IMR-90 (cell line): ENCODE data around the gene CYP19A1. TPM values are rescaled to one million over a fixed set of nuclear protein-coding genes. Genes with fewer than 3 reads are reported as not detected.

Experiments
- ATAC-seq: fragments of 200-7000 bp; cut with Tn5 transposase; 2 replicates; pipeline ENCODE4 v1.9.1; 2020; ENCODE audit warnings: low read depth, mild to moderate bottlenecking, moderate library complexity
- BruUV-seq: library from RNA; stranded (reverse); fragments of 400-500 nt; replicated peaks from 2 replicates; lab custom pipeline; 2021; lab: Mats Ljungman, UMichigan
- CTCF ChIA-PET: fragments of 300-600 bp; formaldehyde crosslinking; extraction: SDS; loops from one replicate; lab custom pipeline; 2021; ENCODE audit warnings: antibody characterized with exemption; lab: Yijun Ruan, JAX
- POLR2A ChIA-PET: fragments of 300-600 bp; sonication (Branson Sonifier 250); formaldehyde crosslinking; loops from one replicate; lab custom pipeline; 2022; ENCODE audit warnings: antibody characterized with exemption; ENCODE audit not compliant: unreplicated experiment; lab: Charles Lee
- DNase-seq: peaks from one replicate; pipeline ENCODE4 v3.0.0; 2013
- H2AFZ ChIP-seq: replicated peaks from 2 replicates; pipeline ENCODE3; 2013; ENCODE audit warnings: low read length, mild to moderate bottlenecking; ENCODE audit not compliant: poor library complexity
- H2AK5ac ChIP-seq: 2 replicates; pipeline ENCODE4 v1.6.1; 2013; ENCODE audit warnings: low read depth, low read length, inconsistent platforms
- H2AK9ac ChIP-seq: replicated peaks from 2 replicates; pipeline ENCODE3; 2013; ENCODE audit warnings: mild to moderate bottlenecking, low read depth, low read length, moderate library complexity; ENCODE audit not compliant: poor library complexity
- H2BK120ac ChIP-seq: 2 replicates; pipeline ENCODE4 v1.6.1; 2013; ENCODE audit warnings: low read depth, low read length, inconsistent platforms
- H2BK15ac ChIP-seq: 3 replicates; pipeline ENCODE4 v1.6.1; 2013; ENCODE audit warnings: low read depth, low read length, inconsistent platforms
- H2BK20ac ChIP-seq: 2 replicates; pipeline ENCODE4 v1.6.1; 2013; ENCODE audit warnings: low read depth, mild to moderate bottlenecking, inconsistent platforms, low read length, moderate library complexity
- H2BK5ac ChIP-seq: 2 replicates; pipeline ENCODE4 v1.6.1; 2013; ENCODE audit warnings: mild to moderate bottlenecking, low read depth, low read length, inconsistent platforms; ENCODE audit not compliant: poor library complexity, severe bottlenecking
- H3K14ac ChIP-seq: replicated peaks from 2 replicates; pipeline ENCODE4 v1.6.1; 2013; ENCODE audit warnings: low read depth, low read length, inconsistent platforms
- H3K18ac ChIP-seq: 2 replicates; pipeline ENCODE4 v1.6.1; 2013; ENCODE audit warnings: low read depth, low read length, control low read depth
- H3K23ac ChIP-seq: 2 replicates; pipeline ENCODE4 v1.6.1; 2013; ENCODE audit warnings: low read depth, low read length, inconsistent platforms
- H3K27ac ChIP-seq: 2 replicates; pipeline ENCODE4 v1.5.1; 2013; ENCODE audit warnings: mild to moderate bottlenecking, control low read depth, low read length; ENCODE audit not compliant: insufficient read depth
- H3K27me3 ChIP-seq: 2 replicates; pipeline ENCODE4 v1.6.1; 2013; ENCODE audit warnings: low read length; ENCODE audit not compliant: control insufficient read depth, insufficient read depth
- H3K36me3 ChIP-seq: 2 replicates; pipeline ENCODE4 v1.6.1; 2013; ENCODE audit warnings: low read length, mixed read lengths; ENCODE audit not compliant: control insufficient read depth, insufficient read depth
- H3K4ac ChIP-seq: 2 replicates; pipeline ENCODE4 v1.6.1; 2013; ENCODE audit warnings: low read depth, low read length, inconsistent platforms
- H3K4me1 ChIP-seq: 2 replicates; pipeline ENCODE4 v1.6.1; 2013; ENCODE audit warnings: low read length, mixed read lengths; ENCODE audit not compliant: control insufficient read depth, insufficient read depth
- H3K4me2 ChIP-seq: 2 replicates; pipeline ENCODE4 v1.6.1; 2013; ENCODE audit warnings: low read depth, mild to moderate bottlenecking, control low read depth, low read length, moderate library complexity
- H3K4me3 ChIP-seq: 2 replicates; pipeline ENCODE4 v1.5.1; 2013; ENCODE audit warnings: low read depth, mild to moderate bottlenecking, control low read depth, low read length, moderate library complexity; ENCODE audit not compliant: insufficient read depth
- H3K56ac ChIP-seq: 2 replicates; pipeline ENCODE4 v1.6.1; 2013; ENCODE audit warnings: low read length, inconsistent platforms; ENCODE audit not compliant: insufficient read depth; ENCODE audit errors: extremely low read depth
- H3K79me1 ChIP-seq, 2 experiments: 2 replicates each; pipeline ENCODE4 v1.6.1; 2013; ENCODE audit warnings: low read length in 2 of 2, inconsistent platforms in 1 of 2, low read depth in 1 of 2
- H3K9ac ChIP-seq: 2 replicates; pipeline ENCODE4 v1.6.1; 2013; ENCODE audit warnings: low read depth, low read length, control low read depth
- H3K9me1 ChIP-seq: 2 replicates; pipeline ENCODE4 v1.6.1; 2013; ENCODE audit warnings: low read length, inconsistent platforms; ENCODE audit not compliant: insufficient read depth
- H3K9me3 ChIP-seq: 2 replicates; pipeline ENCODE4 v1.6.1; 2013; ENCODE audit warnings: low read length; ENCODE audit not compliant: control insufficient read depth, insufficient read depth
- H4K20me1 ChIP-seq: 2 replicates; pipeline ENCODE4 v1.6.1; 2013; ENCODE audit warnings: low read length, inconsistent platforms; ENCODE audit not compliant: insufficient read depth
- H4K5ac ChIP-seq: 2 replicates; pipeline ENCODE4 v1.6.1; 2013; ENCODE audit warnings: mild to moderate bottlenecking, low read depth, low read length, control low read depth
- H4K8ac ChIP-seq, 2 experiments: 2 replicates each; pipeline ENCODE4 v1.6.1; 2013; ENCODE audit warnings: low read depth in 2 of 2, low read length in 2 of 2, control low read depth in 1 of 2, inconsistent platforms in 1 of 2
- H4K91ac ChIP-seq: 2 replicates; pipeline ENCODE4 v1.6.1; 2013; ENCODE audit warnings: low read depth, low read length, inconsistent platforms; ENCODE audit not compliant: insufficient read depth
- CEBPB ChIP-seq: IDR thresholded peaks from 2 replicates; pipeline ENCODE4 v1.6.1; 2012; ENCODE audit warnings: low read depth, low read length, improper control_type of control experiment
- CHD1 ChIP-seq: IDR thresholded peaks from 2 replicates; pipeline ENCODE4 v1.6.1; 2012; ENCODE audit warnings: low read depth, low read length, improper control_type of control experiment
- ELK1 ChIP-seq: fragments of 150-350 bp; IDR thresholded peaks from 2 replicates; pipeline ENCODE4 v1.6.1; 2016; ENCODE audit warnings: low read depth, mild to moderate bottlenecking, low read length, moderate library complexity, borderline replicate concordance
- MAFK ChIP-seq: IDR thresholded peaks from 2 replicates; pipeline ENCODE4 v1.6.1; 2012; ENCODE audit warnings: low read depth, low read length, improper control_type of control experiment
- MXI1 ChIP-seq: IDR thresholded peaks from 2 replicates; pipeline ENCODE4 v1.6.1; 2012; ENCODE audit warnings: low read depth, mild to moderate bottlenecking, low read length, moderate library complexity, borderline replicate concordance
- NFE2L2 ChIP-seq: fragments of 150-350 bp; IDR thresholded peaks from 2 replicates; pipeline ENCODE4 v1.6.1; 2016; ENCODE audit warnings: low read depth, mild to moderate bottlenecking, low read length
- RAD21 ChIP-seq: IDR thresholded peaks from 2 replicates; pipeline ENCODE4 v1.6.1; 2012; ENCODE audit warnings: low read length, improper control_type of control experiment
- RCOR1 ChIP-seq: IDR thresholded peaks from 2 replicates; pipeline ENCODE4 v1.6.1; 2012; ENCODE audit warnings: mild to moderate bottlenecking, low read length, improper control_type of control experiment; ENCODE audit not compliant: insufficient replicate concordance
- SMC3 ChIP-seq: fragments of 150-350 bp; IDR thresholded peaks from 2 replicates; pipeline ENCODE4 v1.6.1; 2016; ENCODE audit warnings: low read depth, mild to moderate bottlenecking, antibody characterized with exemption, low read length, moderate library complexity
- WGBS, 2 experiments: methylation state at CpG; one replicate each; pipeline versions ENCODE4 v1.1.5 to v1.1.7; 2013; ENCODE audit warnings: missing lambda C conversion rate in 2 of 2; ENCODE audit not compliant: insufficient read length in 1 of 2; ENCODE audit errors: extremely low coverage in 2 of 2; 5-methylcytosine and 5-hydroxymethylcytosine counted together
- dilution Hi-C: fragments of 300-500 bp; cut with HindIII; formaldehyde crosslinking; loops from one replicate; pipeline ENCODE4 v1.14.3; 2018; ENCODE audit warnings: low sequenced_read_pairs; ENCODE audit not compliant: unreplicated experiment
- in situ Hi-C: fragments of 300-500 bp; cut with MboI; formaldehyde crosslinking; loops from 3 replicates; pipeline ENCODE4 v1.14.3; 2019; ENCODE audit warnings: low sequenced_read_pairs, inconsistent platforms, mixed read lengths
- intact Hi-C: fragments of 100-400 bp; cut with micrococcal nuclease; formaldehyde crosslinking; loops from 2 replicates; pipeline ENCODE4 v1.10.0; 2022
- polyA plus RNA-seq, 3 experiments: library from polyadenylated mRNA; depleted of rRNA; stranded (reverse); fragments of >200 nt; gene quantifications; 2 replicates each; pipeline ENCODE4 v1.2.3, GENCODE V29; 2012; ENCODE audit warnings: low replicate concordance in 1 of 3
- total RNA-seq: library from RNA; depleted of rRNA; stranded (reverse); fragments of >200 nt; gene quantifications from 2 replicates; pipeline ENCODE4 v1.2.3, GENCODE V29; 2012

CYP19A1 gene
- total and polyA plus RNA-seq, 2 of the 4 experiments (the other 2 are of a cell fraction) = not detected

GRCh38 chr15:51365417-51365816 is 27.0 kb upstream of the CYP19A1 start:
- Histone ChIP-seq H2AK9ac (no peak overlapping the region), H3K23ac (no peak overlapping the region), H2AK5ac (no peak overlapping the region), H3K36me3 (no peaks in the 10 kb centered on the region), H3K4ac (no peak overlapping the region), H2BK120ac (no peak overlapping the region), H3K56ac (no peak overlapping the region), H3K4me1 (peaks cover 23% of the 10 kb centered on the region), H3K18ac (no peak overlapping the region), H2AFZ (no peak overlapping the region), H3K9ac (no peak overlapping the region), H3K4me3 (no peak overlapping the region), H3K27me3 (peaks cover 28% of the 10 kb centered on the region), H2BK5ac (no peak overlapping the region), H4K5ac (no peak overlapping the region), H3K4me2 (no peak overlapping the region), H2BK15ac (no peak overlapping the region), H4K91ac (no peak overlapping the region), H3K79me1 (no peaks in the 10 kb centered on the region), H4K20me1 (peaks cover 11% of the 10 kb centered on the region; the same call in 1 of the 2 replicates), H2BK20ac (no peak overlapping the region), H4K8ac (no peak overlapping the region), H3K9me1 (peaks cover 10% of the 10 kb centered on the region), H3K27ac (no peak overlapping the region), H3K9me3 (no peaks in the 10 kb centered on the region), H3K14ac (no peak overlapping the region)
- BruUV-seq = no TSS peak
- in situ Hi-C loops = no loop called here
- no peak for TF ChIP-seq RAD21
- TF ChIP-seq RCOR1 = no peak
- TF ChIP-seq MAFK = no peak
- no peak for TF ChIP-seq NFE2L2
- TF ChIP-seq CEBPB = no peak
- TF ChIP-seq CHD1 = no peak
- no peak for TF ChIP-seq SMC3
- no peak for TF ChIP-seq MXI1
- TF ChIP-seq ELK1 = no peak
- dilution Hi-C loops = no loop called here
- no peak for ATAC-seq
- DNase-seq = no peak
- POLR2A ChIA-PET = no interaction called here
- CTCF ChIA-PET = interaction anchor here (0.6 kb wide), 1 partner anchor 391 kb away, joined by 3 read pairs; no protein-coding TSS in a partner anchor
- intact Hi-C loops = no loop called here
- no CpG with 5 or more reads among the region's 6 CpGs for WGBS, 2 experiments
